ENCODE measurements around the gene IFTAP.

DNA sequence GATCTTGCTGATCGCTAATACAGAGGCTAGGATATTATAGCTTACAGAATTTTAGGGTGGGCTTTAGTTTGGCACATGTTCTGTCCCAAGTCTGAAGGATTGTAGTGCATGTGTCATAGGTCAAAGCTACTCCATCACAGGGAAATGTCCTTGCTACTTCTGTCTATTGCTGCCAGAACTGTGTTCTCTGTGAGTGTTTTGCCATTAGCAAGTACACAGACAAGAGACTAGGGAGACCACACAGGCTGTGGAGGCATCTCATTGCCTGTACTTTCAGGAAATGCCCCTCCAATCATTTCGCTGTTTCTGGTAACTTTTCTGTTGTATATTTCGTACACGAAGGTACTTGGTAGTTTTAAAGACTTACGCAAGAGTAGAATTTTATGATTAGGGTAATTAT, 29.2 kb downstream of the IFTAP start:
- TF ChIP-seq CTCF (IDR thresholded peaks at IDR 0.05) = no peak
- TF ChIP-seq POLR2A (IDR thresholded peaks at IDR 0.05) = no peak

Data from esophagus squamous epithelium (tissue), 4 donors.